ENCODE data around the gene GSDMA. TPM values are rescaled to one million over a fixed set of nuclear protein-coding genes. Genes with fewer than 3 reads are reported as not detected.

Gene GSDMA
- total RNA-seq, 1 donor from 2014 or later = not detected

GRCh38 chr17:39929646-39930407, 33.0 kb upstream of the GSDMA start:
- Mint-ChIP-seq H3K9me3 (ENCODE audit: unreplicated experiment) (no peaks in the 10 kb centered on the region), H3K27ac (ENCODE audit: unreplicated experiment) (no peak overlapping the region), H3K4me3 (ENCODE audit: unreplicated experiment) (peak overlapping the region; percentile 6), H3K36me3 (ENCODE audit: low read depth, unreplicated experiment) (peaks cover 3% of the 10 kb centered on the region), H3K4me1 (ENCODE audit: unreplicated experiment) (peaks cover 41% of the 10 kb centered on the region), H3K27me3 (ENCODE audit: unreplicated experiment) (peaks cover 1% of the 10 kb centered on the region)
- DNase-seq (ENCODE audit: low spot score) = no peak
- no peak for TF ChIP-seq CTCF (IDR thresholded peaks at IDR 0.05; ENCODE audit: unreplicated experiment)

DNA sequence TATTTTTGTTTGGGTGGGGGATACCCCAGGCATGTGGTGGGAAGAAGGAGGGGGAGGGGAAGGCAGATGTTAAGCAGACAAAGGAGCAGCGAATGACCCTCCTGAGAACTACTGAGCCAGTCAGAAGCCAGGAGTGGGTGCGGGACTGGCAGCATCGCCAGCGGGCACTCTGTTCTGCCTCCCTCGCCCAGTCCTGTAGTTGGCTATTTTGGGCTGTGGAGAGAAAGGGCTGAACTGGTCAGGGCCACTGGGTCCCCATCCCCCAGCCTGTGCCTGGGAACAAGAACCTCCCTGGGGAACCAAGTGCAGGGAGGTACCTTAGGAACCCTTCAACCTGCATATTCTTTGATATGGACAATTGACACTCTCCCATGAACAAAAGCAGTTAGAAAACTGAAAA, 28.9 kb upstream of the GSDMA start:
- H3K4me3 Mint-ChIP-seq (ENCODE audit: unreplicated experiment) = no peak overlapping the region
- H3K4me1 Mint-ChIP-seq (ENCODE audit: unreplicated experiment) = peaks cover 21% of the 10 kb centered on the region
- H3K36me3 Mint-ChIP-seq (ENCODE audit: low read depth, unreplicated experiment) = no peaks in the 10 kb centered on the region
- H3K9me3 Mint-ChIP-seq (ENCODE audit: unreplicated experiment) = no peaks in the 10 kb centered on the region
- H3K27me3 Mint-ChIP-seq (ENCODE audit: unreplicated experiment) = peaks cover 2% of the 10 kb centered on the region
- no peak for TF ChIP-seq CTCF (IDR thresholded peaks at IDR 0.05; ENCODE audit: unreplicated experiment)
- H3K27ac Mint-ChIP-seq (ENCODE audit: unreplicated experiment) = peak overlapping the region; percentile 70
- DNase-seq (ENCODE audit: low spot score) = no peak

DNA sequence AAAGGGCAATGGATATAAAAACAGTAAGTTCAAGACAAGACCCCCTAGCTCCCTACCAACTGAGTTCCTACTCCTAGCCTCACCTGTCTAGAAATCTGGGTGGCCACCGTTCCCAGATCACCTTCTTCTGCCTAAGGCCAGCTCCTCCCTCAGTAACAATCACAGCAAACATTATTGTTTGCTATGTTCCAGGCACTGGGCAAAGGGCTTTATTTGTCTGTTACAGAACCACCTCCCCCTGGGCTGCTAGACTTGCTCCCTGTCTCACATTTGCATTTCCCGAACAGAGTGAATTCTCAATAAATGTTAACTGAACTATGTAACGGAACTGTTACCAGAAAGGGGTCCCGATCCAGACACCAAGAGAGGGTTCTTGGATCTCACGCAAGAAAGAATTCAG, 28.5 kb upstream of the GSDMA start:
- no peaks in the 10 kb centered on the region for H3K36me3 Mint-ChIP-seq (ENCODE audit: low read depth, unreplicated experiment)
- no peak for DNase-seq (ENCODE audit: low spot score)
- H3K27me3 Mint-ChIP-seq (ENCODE audit: unreplicated experiment) = peaks cover 3% of the 10 kb centered on the region
- no peaks in the 10 kb centered on the region for H3K9me3 Mint-ChIP-seq (ENCODE audit: unreplicated experiment)
- H3K4me1 Mint-ChIP-seq (ENCODE audit: unreplicated experiment) = peaks cover 20% of the 10 kb centered on the region
- H3K27ac Mint-ChIP-seq (ENCODE audit: unreplicated experiment) = no peak overlapping the region
- no peak for TF ChIP-seq CTCF (IDR thresholded peaks at IDR 0.05; ENCODE audit: unreplicated experiment)
- no peak overlapping the region for H3K4me3 Mint-ChIP-seq (ENCODE audit: unreplicated experiment)

DNA sequence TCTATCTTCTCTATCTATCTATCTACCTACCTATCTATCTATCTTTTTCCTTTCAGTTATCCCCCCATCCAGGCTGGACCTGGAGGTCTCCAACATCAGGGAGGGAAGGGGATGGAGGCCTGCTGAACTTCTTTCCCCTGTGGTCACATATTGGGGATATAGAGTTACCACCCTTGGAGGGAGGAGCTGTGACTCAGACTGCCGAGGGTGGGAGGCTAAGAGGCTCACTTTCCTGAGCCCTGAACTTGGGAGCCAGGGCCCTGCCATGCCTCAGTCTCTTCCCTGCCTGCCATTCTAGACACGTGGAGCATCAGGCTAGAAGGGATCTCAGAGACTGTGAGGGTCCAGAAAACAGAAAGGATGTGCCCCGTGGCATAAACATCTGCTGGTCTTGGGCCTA, 26.9 kb upstream of the GSDMA start:
- Mint-ChIP-seq H3K27me3 (ENCODE audit: unreplicated experiment) (peaks cover 3% of the 10 kb centered on the region), H3K36me3 (ENCODE audit: low read depth, unreplicated experiment) (no peaks in the 10 kb centered on the region), H3K4me1 (ENCODE audit: unreplicated experiment) (peaks cover 28% of the 10 kb centered on the region), H3K27ac (ENCODE audit: unreplicated experiment) (no peak overlapping the region), H3K4me3 (ENCODE audit: unreplicated experiment) (no peak overlapping the region), H3K9me3 (ENCODE audit: unreplicated experiment) (no peaks in the 10 kb centered on the region)
- TF ChIP-seq CTCF (IDR thresholded peaks at IDR 0.05; ENCODE audit: unreplicated experiment) = no peak
- DNase-seq (ENCODE audit: low spot score) = no peak

DNA sequence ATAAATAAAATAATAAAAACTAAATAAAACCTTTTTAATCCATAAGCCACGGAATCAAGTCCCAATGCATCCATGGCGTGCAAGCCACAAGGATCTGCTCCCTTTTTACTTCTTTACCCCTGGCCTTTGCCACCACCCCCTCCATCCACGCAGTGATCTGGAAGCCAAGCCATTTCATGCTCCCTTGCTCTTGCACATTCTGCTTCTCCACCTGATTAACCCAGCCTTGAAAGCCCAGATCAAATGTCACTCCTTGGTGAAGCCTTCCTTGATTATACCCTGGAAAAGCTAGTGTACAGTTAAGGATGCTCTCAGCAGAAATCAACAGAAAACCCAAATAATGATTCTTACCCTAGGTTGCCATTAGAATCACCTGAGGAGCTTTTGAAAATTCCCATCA, 25.4 kb upstream of the GSDMA start:
- Mint-ChIP-seq H3K9me3 (ENCODE audit: unreplicated experiment) (no peaks in the 10 kb centered on the region), H3K27ac (ENCODE audit: unreplicated experiment) (no peak overlapping the region), H3K36me3 (ENCODE audit: low read depth, unreplicated experiment) (peaks cover 4% of the 10 kb centered on the region), H3K27me3 (ENCODE audit: unreplicated experiment) (peaks cover 3% of the 10 kb centered on the region), H3K4me3 (ENCODE audit: unreplicated experiment) (no peak overlapping the region), H3K4me1 (ENCODE audit: unreplicated experiment) (peaks cover 28% of the 10 kb centered on the region)
- no peak for TF ChIP-seq CTCF (IDR thresholded peaks at IDR 0.05; ENCODE audit: unreplicated experiment)
- DNase-seq (ENCODE audit: low spot score) = no peak
